NB4 (cell line): ENCODE measurements around the gene MT1E.

Source experiments
- CTCF ChIP-seq: IDR thresholded peaks from one replicate; pipeline ENCODE4 v1.5.1; 2012; ENCODE audit warnings: low read depth, low read length
- MAX ChIP-seq: IDR thresholded peaks from 2 replicates; pipeline ENCODE4 v1.6.1; 2011; ENCODE audit warnings: low read depth, low read length
- POLR2A ChIP-seq: IDR thresholded peaks from 2 replicates; pipeline ENCODE4 v1.6.1; 2011; ENCODE audit warnings: mild to moderate bottlenecking; ENCODE audit not compliant: insufficient read length; ENCODE audit errors: extremely low read depth

- no peak for TF ChIP-seq CTCF
- no peak for TF ChIP-seq POLR2A
- TF ChIP-seq MAX: no peak
These were observed 31.8 kb upstream of the MT1E start for GRCh38 chr16:56593573-56594291.
